K562 (cell line): ENCODE data around the gene NRCAM. TPM values are rescaled to one million over a fixed set of nuclear protein-coding genes. Genes with fewer than 3 reads are reported as not detected.
A peak's percentile ranks its signal among the peaks of the same experiment; 100 is the strongest.

Experiments
- ATAC-seq: fragments of 200-7000 bp; cut with Tn5 transposase; 3 replicates; pipeline ENCODE4 v1.9.1; 2020; ENCODE audit warnings: moderate library complexity
- BruUV-seq: library from RNA; stranded (reverse); fragments of 400-500 nt; replicated peaks from 2 replicates; lab custom pipeline; 2021; lab: Mats Ljungman, UMichigan
- CTCF ChIA-PET: fragments of 300-600 bp; formaldehyde crosslinking; extraction: SDS; loops from one replicate; lab custom pipeline; 2021; ENCODE audit warnings: low intra/inter-chr PET ratio; lab: Yijun Ruan, JAX
- POLR2A ChIA-PET: fragments of 300-600, 350-650 bp; sonication (Branson Sonifier 250); formaldehyde crosslinking; extraction: SDS; loops from one replicate; lab custom pipeline; 2021; ENCODE audit warnings: antibody characterized with exemption, inconsistent platforms; lab: Yijun Ruan, JAX
- DNase-seq, 4 experiments: peaks; one replicate each; pipeline versions ENCODE4 v3.0.0 to v3.0.0-alpha.2; 2011 to 2018; ENCODE audit warnings: low spot score in 3 of 4, mixed read lengths in 3 of 4; ENCODE audit errors: extremely low read depth in 1 of 4
- FAIRE-seq: peaks from 2 replicates; lab custom pipeline; 2011; peaks lifted over from hg19 to GRCh38; lab: Jason Lieb, UNC
- H2AFZ ChIP-seq: 2 replicates; pipeline ENCODE4 v1.6.0; 2011; ENCODE audit warnings: low read depth, low read length, control low read depth, inconsistent platforms
- H3K27ac ChIP-seq: fragments of 200-600 bp; 3 replicates; pipeline ENCODE4 v1.8.0; 2011; ENCODE audit warnings: low read depth, mild to moderate bottlenecking, control low read depth, inconsistent platforms, low read length, moderate library complexity, mixed read lengths; ENCODE audit errors: extremely low read depth
- H3K27me3 ChIP-seq, 2 experiments: fragments of 300-600 bp in 1 of 2; 2 replicates in 1 of 2; 3 replicates in 1 of 2; pipeline versions ENCODE4 v1.6.0 to v1.8.0; 2011; ENCODE audit warnings: inconsistent platforms in 2 of 2, low read length in 2 of 2, mild to moderate bottlenecking in 1 of 2, mixed read lengths in 1 of 2, moderate library complexity in 1 of 2; ENCODE audit not compliant: control insufficient read depth in 2 of 2, insufficient read depth in 2 of 2
- H3K36me3 ChIP-seq: fragments of 300-600 bp; 3 replicates; pipeline ENCODE4 v1.8.0; 2011; ENCODE audit warnings: mild to moderate bottlenecking, low read length, inconsistent platforms; ENCODE audit not compliant: control insufficient read depth, insufficient read depth
- H3K4me1 ChIP-seq, 2 experiments: fragments of 200-600 bp in 1 of 2; replicated peaks in 1 of 2; 2 replicates in 1 of 2; 3 replicates in 1 of 2; pipeline versions ENCODE4 v1.5.1 to v1.8.0; 2011; ENCODE audit warnings: inconsistent platforms in 2 of 2, low read length in 2 of 2, mild to moderate bottlenecking in 1 of 2, mixed read lengths in 1 of 2, moderate library complexity in 1 of 2; ENCODE audit not compliant: control insufficient read depth in 2 of 2, insufficient read depth in 2 of 2
- H3K4me2 ChIP-seq: 2 replicates; pipeline ENCODE4 v1.6.1; 2011; ENCODE audit warnings: low read length, control low read depth, inconsistent platforms, mixed read lengths; ENCODE audit not compliant: insufficient read depth
- H3K4me3 ChIP-seq: fragments of 200-600 bp; sonication (generic), shearing (Covaris generic); 2 replicates; pipeline ENCODE4 v1.5.1; 2016; ENCODE audit warnings: control low read depth, inconsistent platforms
- H3K79me2 ChIP-seq: fragments of 200-600 bp; 3 replicates; pipeline ENCODE4 v1.8.0; 2011; ENCODE audit warnings: low read length, inconsistent platforms; ENCODE audit not compliant: control insufficient read depth, insufficient read depth
- H3K9ac ChIP-seq, 2 experiments: 2 replicates each; pipeline versions ENCODE4 v1.6.0 to v1.6.1; 2011; ENCODE audit warnings: low read depth in 2 of 2, low read length in 2 of 2, control low read depth in 1 of 2, inconsistent platforms in 1 of 2, mild to moderate bottlenecking in 1 of 2, mixed read lengths in 1 of 2; ENCODE audit not compliant: insufficient read depth in 1 of 2
- H3K9me1 ChIP-seq: one replicate; pipeline ENCODE4 v1.6.0; 2011; ENCODE audit warnings: inconsistent platforms, mild to moderate bottlenecking, low read length, moderate library complexity; ENCODE audit not compliant: control insufficient read depth, insufficient read depth
- H3K9me3 ChIP-seq: replicated peaks from 2 replicates; pipeline ENCODE4 v1.5.1; 2011; ENCODE audit warnings: low read depth, low read length, inconsistent platforms; ENCODE audit not compliant: control insufficient read depth, insufficient read depth
- H4K20me1 ChIP-seq: replicated peaks from 2 replicates; pipeline ENCODE4 v1.6.1; 2011; ENCODE audit warnings: low read length, inconsistent platforms, mixed read lengths; ENCODE audit not compliant: control insufficient read depth, insufficient read depth
- CREM ChIP-seq: IDR thresholded peaks from 2 replicates; pipeline ENCODE4 v1.6.1; 2014; ENCODE audit warnings: antibody characterized with exemption, low read depth
- CXXC5 ChIP-seq: fragments of 250-450 bp; sonication (Bioruptor Pico); IDR thresholded peaks from 2 replicates; pipeline ENCODE4 v1.8.0; 2022; ENCODE audit warnings: inconsistent platforms, mild to moderate bottlenecking, moderate library complexity
- ETS2 ChIP-seq: IDR thresholded peaks from 2 replicates; pipeline ENCODE4 v1.6.1; 2016; ENCODE audit warnings: borderline replicate concordance, missing genetic modification characterization, mild to moderate bottlenecking, moderate library complexity, missing compliant biosample characterization; ENCODE audit not compliant: poor library complexity, severe bottlenecking
- HCFC1 ChIP-seq: IDR thresholded peaks from 2 replicates; pipeline ENCODE4 v1.6.1; 2012; ENCODE audit warnings: low read depth, low read length, improper control_type of control experiment
- KDM1A ChIP-seq, 2 experiments: fragments of 450-650 bp; IDR thresholded peaks; 2 replicates each; pipeline ENCODE4 v1.6.1; 2016; ENCODE audit warnings: mild to moderate bottlenecking in 2 of 2
- KLF10 ChIP-seq: fragments of 250-450 bp; sonication (Bioruptor Pico); IDR thresholded peaks from 2 replicates; pipeline ENCODE4 v1.6.1; 2021; ENCODE audit warnings: matching md5 sums
- PRPF4 ChIP-seq: fragments of 200-400 bp; formaldehyde crosslinking; IDR thresholded peaks from one replicate; pipeline ENCODE4 v1.6.1; 2017; ENCODE audit warnings: low read length, low read depth, mild to moderate bottlenecking; ENCODE audit not compliant: insufficient read depth, poor library complexity, severe bottlenecking
- SFPQ ChIP-seq: fragments of 200-400 bp; formaldehyde crosslinking; IDR thresholded peaks from 2 replicates; pipeline ENCODE4 v1.6.1; 2017; ENCODE audit warnings: mild to moderate bottlenecking, low read depth, low read length, moderate library complexity
- TAL1 ChIP-seq: fragments of 450-650 bp; IDR thresholded peaks from 2 replicates; pipeline ENCODE4 v1.6.1; 2016; ENCODE audit warnings: mild to moderate bottlenecking
- ZBTB8A ChIP-seq: fragments of 450-650 bp; IDR thresholded peaks from 2 replicates; pipeline ENCODE4 v1.6.1; 2018; ENCODE audit warnings: mild to moderate bottlenecking, moderate library complexity; ENCODE audit not compliant: partially characterized antibody
- ZEB2 ChIP-seq: fragments of 450-650 bp; IDR thresholded peaks from 2 replicates; pipeline ENCODE4 v1.6.1; 2016
- ZNF316 ChIP-seq: fragments of 450-650 bp; IDR thresholded peaks from 2 replicates; pipeline ENCODE4 v1.6.1; 2016
- ZNF324 ChIP-seq: fragments of 250-450 bp; sonication (Bioruptor Pico); IDR thresholded peaks from 2 replicates; pipeline ENCODE4 v1.4.0; 2020; ENCODE audit warnings: mild to moderate bottlenecking
- ZNF518B ChIP-seq: fragments of 250-450 bp; sonication (Bioruptor Pico); IDR thresholded peaks from 2 replicates; pipeline ENCODE4 v1.5.0; 2021; ENCODE audit warnings: mild to moderate bottlenecking, moderate library complexity
- ZNF79 ChIP-seq: fragments of 250-450 bp; sonication (Bioruptor Pico); IDR thresholded peaks from 2 replicates; pipeline ENCODE4 v1.4.0; 2020; ENCODE audit warnings: low read depth, mild to moderate bottlenecking, moderate library complexity
- WGBS: fragments of 100-300 bp; shearing (Covaris generic); methylation state at CpG from one replicate; pipeline ENCODE4 v1.1.6; 2016; ENCODE audit warnings: low coverage, mixed read lengths; ENCODE audit not compliant: insufficient coverage; ENCODE audit errors: missing lambda C conversion rate; 5-methylcytosine and 5-hydroxymethylcytosine counted together
- in situ Hi-C: fragments of 300-500 bp; cut with MboI; formaldehyde crosslinking; loops from 4 replicates; pipeline ENCODE4 v1.15.0; 2018; ENCODE audit warnings: inconsistent platforms, mixed read lengths
- intact Hi-C: fragments of 100-400 bp; cut with micrococcal nuclease; formaldehyde crosslinking; loops from 2 replicates; pipeline ENCODE4 v1.14.2; 2022
- polyA plus RNA-seq, 8 experiments: library from polyadenylated mRNA; depleted of rRNA in 4 of 8; stranded (reverse) in 5 of 8; unstranded in 3 of 8; fragments of >200 nt; fragmentation: Nextera tagmentation in 2 of 8; fragmentation: Illumina TruSeq in 1 of 8; extraction: Ambion mirVana in 2 of 8; extraction: Trizol in 1 of 8; gene quantifications; 2 replicates each; pipeline versions ENCODE4 v1.2.1 to v1.2.3, GENCODE V29; 2011 to 2014; ENCODE audit warnings: inconsistent platforms in 1 of 8, missing spikeins in 1 of 8
- total RNA-seq, 7 experiments: library from RNA; depleted of rRNA in 6 of 7; stranded (reverse); fragments of >200 nt in 6 of 7; fragmentation: Illumina TruSeq in 2 of 7; extraction: Trizol in 2 of 7; gene quantifications; 2 replicates each; pipeline versions ENCODE4 v1.2.1 to v1.2.3, GENCODE V29; 2011 to 2021; ENCODE audit warnings: low replicate concordance in 1 of 7

NRCAM gene
- total and polyA plus RNA-seq, 9 of the 15 experiments (the other 6 are each of a cell fraction or from before 2014, with no cell fraction given): 0.03 to 0.54 (median 0.12) TPM; not detected in 1

GRCh38 chr7:108170251-108170650 lies 286.0 kb downstream of the NRCAM start:
- Histone ChIP-seq H3K79me2 (no peaks in the 10 kb centered on the region), H2AFZ (no peak overlapping the region), H3K9me3 (no peaks in the 10 kb centered on the region), H3K4me2 (no peak overlapping the region), H4K20me1 (no peaks in the 10 kb centered on the region), H3K4me1 (no peaks in the 10 kb centered on the region), H3K27me3 (no peaks in the 10 kb centered on the region; a peak in 2 of 5 replicates), H3K36me3 (no peaks in the 10 kb centered on the region), H3K27ac (no peak overlapping the region), H3K9me1 (no peaks in the 10 kb centered on the region), H3K4me3 (no peak overlapping the region), H3K9ac (no peak overlapping the region)
- WGBS: 7% methylated on average over 5 of the region's 5 CpGs
- DNase-seq (no peak), ATAC-seq (peak; percentile 37; the same call in 2 of the 3 replicates), FAIRE-seq (no peak)
- no TSS peak for BruUV-seq
- in situ Hi-C loops: loop anchor here (10.0 kb wide), 1 partner anchor 315 kb away; no protein-coding TSS in a partner anchor
- POLR2A ChIA-PET: interaction anchor here (0.7 to 0.9 kb wide), 3 partner anchors 13 to 150 kb away, joined by 3 read pairs; no protein-coding TSS in a partner anchor
- CTCF ChIA-PET: interaction anchor here (1.3 kb wide), 1 partner anchor 11 kb away, joined by 3 read pairs; no protein-coding TSS in a partner anchor
- intact Hi-C loops: no loop called here
- TF ChIP-seq HCFC1 (no peak), ZEB2 (no peak), ZBTB8A (no peak), KLF10 (no peak), ETS2 (no peak), SFPQ (no peak), ZNF316 (no peak), CREM (no peak), ZNF518B (CRISPR knock-in tag) (no peak), ZNF324 (CRISPR knock-in tag) (no peak), TAL1 (peak; percentile 40; the same call in 1 of the 2 replicates), PRPF4 (no peak), CXXC5 (CRISPR knock-in tag) (no peak), KDM1A (IDR thresholded peaks at IDR 0.05) (peak in 1 of 2 experiments; percentile 57; a peak in 1 of 4 replicates), ZNF79 (no peak)
